ENCODE data around the gene ST8SIA6. TPM values are rescaled to one million over a fixed set of nuclear protein-coding genes. Genes with fewer than 3 reads are reported as not detected.

The ST8SIA6 gene
- total and polyA plus RNA-seq, 9 of the 15 experiments (the other 6 are each of a cell fraction or from before 2014, with no cell fraction given), result 0.69 to 6.7 (median 5.0) TPM

DNA sequence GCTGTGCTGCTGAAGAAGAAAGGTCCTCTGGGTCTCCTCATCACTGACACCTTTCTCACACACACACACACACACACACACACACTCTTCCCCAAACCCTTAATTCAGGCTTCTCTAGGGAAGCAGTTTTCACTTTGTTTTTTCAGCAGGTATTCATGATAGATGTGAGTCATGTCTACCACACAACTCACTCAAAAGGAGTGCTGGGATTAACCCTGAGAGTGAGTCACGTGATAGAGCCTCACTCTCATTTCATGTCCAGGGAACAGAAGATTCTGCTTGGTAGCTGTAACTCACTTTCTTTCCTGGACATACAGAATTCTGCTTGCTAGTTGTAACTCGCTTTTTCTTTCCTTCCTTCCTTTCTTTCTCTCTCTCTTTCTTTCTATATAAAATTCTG is 181.0 kb downstream of the ST8SIA6 start (continued):
- TF ChIP-seq, protein P1, sequence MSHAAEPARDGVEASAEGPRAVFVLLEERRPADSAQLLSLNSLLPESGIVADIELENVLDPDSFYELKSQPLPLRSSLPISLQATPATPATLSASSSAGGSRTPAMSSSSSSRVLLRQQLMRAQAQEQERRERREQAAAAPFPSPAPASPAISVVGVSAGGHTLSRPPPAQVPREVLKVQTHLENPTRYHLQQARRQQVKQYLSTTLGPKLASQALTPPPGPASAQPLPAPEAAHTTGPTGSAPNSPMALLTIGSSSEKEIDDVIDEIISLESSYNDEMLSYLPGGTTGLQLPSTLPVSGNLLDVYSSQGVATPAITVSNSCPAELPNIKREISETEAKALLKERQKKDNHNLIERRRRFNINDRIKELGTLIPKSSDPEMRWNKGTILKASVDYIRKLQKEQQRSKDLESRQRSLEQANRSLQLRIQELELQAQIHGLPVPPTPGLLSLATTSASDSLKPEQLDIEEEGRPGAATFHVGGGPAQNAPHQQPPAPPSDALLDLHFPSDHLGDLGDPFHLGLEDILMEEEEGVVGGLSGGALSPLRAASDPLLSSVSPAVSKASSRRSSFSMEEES (CRISPR knock-in tag; IDR thresholded peaks at IDR 0.05), result peak; percentile 94
- TF ChIP-seq MEIS2 (IDR thresholded peaks at IDR 0.05; ENCODE audit: partially characterized antibody) (no peak), BHLHE40 (IDR thresholded peaks at IDR 0.05; ENCODE audit: low read length) (peak; percentile 51; the same call in 1 of the 2 replicates), ZNF551 (CRISPR knock-in tag; IDR thresholded peaks at IDR 0.05) (no peak)

DNA sequence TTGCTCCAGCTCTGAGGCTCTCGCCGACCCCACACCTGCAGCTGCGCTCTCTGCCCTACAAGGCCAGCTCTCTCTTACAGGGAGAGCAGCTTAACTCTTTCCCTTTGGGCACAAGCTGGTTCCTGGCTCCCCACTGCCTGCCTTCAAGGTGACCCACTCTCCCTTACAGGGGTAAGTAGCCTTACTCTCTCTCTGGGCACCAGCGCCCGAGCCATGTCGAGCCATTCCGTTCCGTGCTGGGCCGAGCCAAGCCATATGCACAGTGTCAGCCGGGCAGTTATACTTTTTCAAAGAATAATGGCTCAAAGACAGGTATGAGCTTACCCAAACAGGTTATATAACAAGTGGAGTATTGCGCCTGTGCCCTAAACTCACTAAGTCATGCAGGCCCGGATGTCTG is 181.7 kb downstream of the ST8SIA6 start:
- Histone ChIP-seq H4K20me1 (replicated peaks; ENCODE audit: control insufficient read depth, insufficient read depth, low read length) (no peaks in the 10 kb centered on the region), H3K9ac (ENCODE audit: insufficient read depth in 1 of 2, low read depth in 2 of 2, low read length in 2 of 2) (no peak overlapping the region), H3K4me2 (ENCODE audit: insufficient read depth, low read length) (no peak overlapping the region), H3K27ac (ENCODE audit: extremely low read depth, low read depth, low read length) (no peak overlapping the region), H3K27me3 (ENCODE audit: control insufficient read depth in 2 of 2, insufficient read depth in 2 of 2, low read length in 2 of 2) (peaks cover 0 to 3% of the 10 kb centered on the region in 2 experiments; a peak in 1 of 5 replicates), H3K4me3 (no peak overlapping the region), H3K9me1 (ENCODE audit: control insufficient read depth, insufficient read depth, low read length) (no peaks in the 10 kb centered on the region), H3K9me3 (replicated peaks; ENCODE audit: control insufficient read depth, insufficient read depth, low read depth, low read length) (no peaks in the 10 kb centered on the region), H2AFZ (ENCODE audit: low read depth, low read length) (0 out of 2 replicates have a peak overlapping the region, but pooled peaks have one; percentile 9), H3K36me3 (ENCODE audit: control insufficient read depth, insufficient read depth, low read length) (no peaks in the 10 kb centered on the region), H3K4me1 (replicated peaks in 1 of 2; ENCODE audit: control insufficient read depth in 2 of 2, insufficient read depth in 2 of 2, low read length in 2 of 2) (no peaks in the 10 kb centered on the region), H3K79me2 (ENCODE audit: control insufficient read depth, insufficient read depth, low read length) (no peaks in the 10 kb centered on the region)
- TF ChIP-seq GABPB2 (CRISPR knock-in tag; conservative IDR thresholded peaks at IDR 0.05), result no peak
- TF ChIP-seq, protein P2, sequence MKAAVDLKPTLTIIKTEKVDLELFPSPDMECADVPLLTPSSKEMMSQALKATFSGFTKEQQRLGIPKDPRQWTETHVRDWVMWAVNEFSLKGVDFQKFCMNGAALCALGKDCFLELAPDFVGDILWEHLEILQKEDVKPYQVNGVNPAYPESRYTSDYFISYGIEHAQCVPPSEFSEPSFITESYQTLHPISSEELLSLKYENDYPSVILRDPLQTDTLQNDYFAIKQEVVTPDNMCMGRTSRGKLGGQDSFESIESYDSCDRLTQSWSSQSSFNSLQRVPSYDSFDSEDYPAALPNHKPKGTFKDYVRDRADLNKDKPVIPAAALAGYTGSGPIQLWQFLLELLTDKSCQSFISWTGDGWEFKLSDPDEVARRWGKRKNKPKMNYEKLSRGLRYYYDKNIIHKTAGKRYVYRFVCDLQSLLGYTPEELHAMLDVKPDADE (conservative IDR thresholded peaks at IDR 0.05; ENCODE audit: control insufficient read depth, low read depth, low read length), result no peak
- no peak for TF ChIP-seq PTTG1 (tag; IDR thresholded peaks at IDR 0.05; ENCODE audit: low read depth)
- TF ChIP-seq MIER1 (IDR thresholded peaks at IDR 0.05; ENCODE audit: low read depth), result no peak
- no peak for TF ChIP-seq RBBP5 (IDR thresholded peaks at IDR 0.05; ENCODE audit: borderline replicate concordance, insufficient read depth, low read length, poor library complexity, severe bottlenecking)
- FAIRE-seq, result no peak
- no peak for ATAC-seq
- POLR2A ChIA-PET, result interaction anchor here (0.6 to 0.7 kb wide), 3 partner anchors 108 to 431 kb away, joined by 3 to 5 read pairs (median 4); no protein-coding TSS in a partner anchor
- no peak for DNase-seq (ENCODE audit: extremely low read depth in 1 of 4, low spot score in 3 of 4)
- no TSS peak for BruUV-seq (replicated peaks)
- CTCF ChIA-PET (ENCODE audit: low intra/inter-chr PET ratio), result no interaction called here
- intact Hi-C loops (cut with micrococcal nuclease) (no loop called here), in situ Hi-C loops (cut with MboI) (no loop called here)
- WGBS (ENCODE audit: insufficient coverage, low coverage, missing lambda C conversion rate), result 86% methylated on average over 11 of the region's 12 CpGs

Small RNA genes within 50 kb of the gene (small RNA-seq; reads per million reads assigned to genes)
- gene RF00019, result not detected

Other genes starting within 250 kb of the ST8SIA6 start
- 604 and 655 TPM in 2 replicates for gene VIM, start 226.4 kb downstream of the ST8SIA6 start, total RNA-seq (2014; rRNA removed)
- 264 and 301 TPM in 2 replicates for gene VIM, start 226.4 kb downstream of the ST8SIA6 start, total RNA-seq (2014; rRNA removed; fragmentation: Illumina TruSeq; extraction: Trizol)
- gene VIM, start 226.4 kb downstream of the ST8SIA6 start, total RNA-seq (2015; rRNA removed; fragmentation: Illumina TruSeq; extraction: Trizol), result 441 and 490 TPM in 2 replicates
- gene VIM, start 226.4 kb downstream of the ST8SIA6 start, total RNA-seq (2021), result 571 and 621 TPM in 2 replicates
- 300 and 518 TPM in 2 replicates for gene VIM, start 226.4 kb downstream of the ST8SIA6 start, polyA plus RNA-seq (2011; rRNA removed)
- 458 and 481 TPM in 2 replicates for gene VIM, start 226.4 kb downstream of the ST8SIA6 start, polyA plus RNA-seq (2014; fragmentation: Illumina TruSeq; extraction: Trizol)
- 100 to 1,000 TPM in 1 of 2 experiments, 10 to 100 TPM in 1; 86.0 to 123 TPM for gene VIM, start 226.4 kb downstream of the ST8SIA6 start, polyA plus RNA-seq (2014; fragmentation: Nextera tagmentation; extraction: Ambion mirVana)
- 275 and 383 TPM in 2 replicates for gene VIM, start 226.4 kb downstream of the ST8SIA6 start, polyA plus RNA-seq (2014; rRNA removed)
- gene HACD1, start 162.8 kb upstream of the ST8SIA6 start, total RNA-seq (2014; rRNA removed), result 2.2 and 2.5 TPM in 2 replicates
- 2.0 and 2.4 TPM in 2 replicates for gene HACD1, start 162.8 kb upstream of the ST8SIA6 start, total RNA-seq (2014; rRNA removed; fragmentation: Illumina TruSeq; extraction: Trizol)
- gene HACD1, start 162.8 kb upstream of the ST8SIA6 start, total RNA-seq (2015; rRNA removed; fragmentation: Illumina TruSeq; extraction: Trizol), result 2.0 and 2.5 TPM in 2 replicates
- gene HACD1, start 162.8 kb upstream of the ST8SIA6 start, total RNA-seq (2021), result 1.1 and 2.4 TPM in 2 replicates
- 2.4 and 4.5 TPM in 2 replicates for gene HACD1, start 162.8 kb upstream of the ST8SIA6 start, polyA plus RNA-seq (2011; rRNA removed)
- gene HACD1, start 162.8 kb upstream of the ST8SIA6 start, polyA plus RNA-seq (2014; fragmentation: Illumina TruSeq; extraction: Trizol), result 1.8 and 1.9 TPM in 2 replicates
- gene HACD1, start 162.8 kb upstream of the ST8SIA6 start, polyA plus RNA-seq (2014; fragmentation: Nextera tagmentation; extraction: Ambion mirVana), result 1 to 10 TPM in 1 of 2 experiments, under 1 TPM in 1; 0.99 to 1.0 TPM
- 4.2 and 4.3 TPM in 2 replicates for gene HACD1, start 162.8 kb upstream of the ST8SIA6 start, polyA plus RNA-seq (2014; rRNA removed)
- gene STAM, start 189.6 kb upstream of the ST8SIA6 start, total RNA-seq (2014; rRNA removed), result 13.8 and 19.7 TPM in 2 replicates
- 30.9 and 32.5 TPM in 2 replicates for gene STAM, start 189.6 kb upstream of the ST8SIA6 start, total RNA-seq (2014; rRNA removed; fragmentation: Illumina TruSeq; extraction: Trizol)
- 27.2 and 28.9 TPM in 2 replicates for gene STAM, start 189.6 kb upstream of the ST8SIA6 start, total RNA-seq (2015; rRNA removed; fragmentation: Illumina TruSeq; extraction: Trizol)
- 25.1 and 26.7 TPM in 2 replicates for gene STAM, start 189.6 kb upstream of the ST8SIA6 start, total RNA-seq (2021)
- gene STAM, start 189.6 kb upstream of the ST8SIA6 start, polyA plus RNA-seq (2011; rRNA removed), result 26.4 and 30.5 TPM in 2 replicates
- gene STAM, start 189.6 kb upstream of the ST8SIA6 start, polyA plus RNA-seq (2014; fragmentation: Illumina TruSeq; extraction: Trizol), result 28.7 and 33.5 TPM in 2 replicates
- gene STAM, start 189.6 kb upstream of the ST8SIA6 start, polyA plus RNA-seq (2014; fragmentation: Nextera tagmentation; extraction: Ambion mirVana), result 10 to 100 TPM; 21.3 to 25.9 TPM
- gene STAM, start 189.6 kb upstream of the ST8SIA6 start, polyA plus RNA-seq (2014; rRNA removed), result 17.8 and 20.1 TPM in 2 replicates

Data from K562 (cell line).